ENCODE results near the gene NINL.

The NINL gene

GRCh38 chr20:25487306-25487705, 98.0 kb downstream of the NINL start:
- no peaks in the 10 kb centered on the region for H3K9me3 ChIP-seq (ENCODE audit: severe bottlenecking)
- DNase-seq (ENCODE audit: low spot score) (no peak), ATAC-seq (ENCODE audit: low read depth) (no peak)
- peaks cover 29% of the 10 kb centered on the region for H3K4me1 ChIP-seq (ENCODE audit: insufficient read depth, poor library complexity, severe bottlenecking)
- no peak for TF ChIP-seq CTCF (IDR thresholded peaks at IDR 0.05; ENCODE audit: poor library complexity, severe bottlenecking)
- no peaks in the 10 kb centered on the region for H3K27me3 ChIP-seq (ENCODE audit: insufficient read depth, poor library complexity, severe bottlenecking)
- H3K4me3 ChIP-seq (ENCODE audit: severe bottlenecking), result no peak overlapping the region
- H3K36me3 ChIP-seq (ENCODE audit: low read depth), result no peaks in the 10 kb centered on the region
- H3K27ac ChIP-seq (ENCODE audit: poor library complexity, severe bottlenecking), result no peak overlapping the region

- TF ChIP-seq CTCF (IDR thresholded peaks at IDR 0.05; ENCODE audit: poor library complexity, severe bottlenecking), result no peak
Observed at GRCh38 chr20:25486377-25486776, 99.0 kb downstream of the NINL start.

GRCh38 chr20:25485872-25486271, 99.5 kb downstream of the NINL start:
- no peaks in the 10 kb centered on the region for H3K36me3 ChIP-seq (ENCODE audit: low read depth)
- peaks cover 29% of the 10 kb centered on the region for H3K4me1 ChIP-seq (ENCODE audit: insufficient read depth, poor library complexity, severe bottlenecking)
- peak overlapping the region; percentile 68 for H3K27ac ChIP-seq (ENCODE audit: poor library complexity, severe bottlenecking)
- H3K27me3 ChIP-seq (ENCODE audit: insufficient read depth, poor library complexity, severe bottlenecking), result no peaks in the 10 kb centered on the region
- no peak for DNase-seq (ENCODE audit: low spot score)
- no peak for TF ChIP-seq CTCF (IDR thresholded peaks at IDR 0.05; ENCODE audit: poor library complexity, severe bottlenecking)
- no peak overlapping the region for H3K4me3 ChIP-seq (ENCODE audit: severe bottlenecking)
- no peaks in the 10 kb centered on the region for H3K9me3 ChIP-seq (ENCODE audit: severe bottlenecking)
- no peak for ATAC-seq (ENCODE audit: low read depth)

More at GRCh38 chr20:25486377-25486776, 99.0 kb downstream of the NINL start:
- ATAC-seq (ENCODE audit: low read depth) (no peak), DNase-seq (ENCODE audit: low spot score) (no peak)
- Histone ChIP-seq H3K4me1 (ENCODE audit: insufficient read depth, poor library complexity, severe bottlenecking) (peaks cover 29% of the 10 kb centered on the region), H3K36me3 (ENCODE audit: low read depth) (no peaks in the 10 kb centered on the region), H3K9me3 (ENCODE audit: severe bottlenecking) (no peaks in the 10 kb centered on the region), H3K27me3 (ENCODE audit: insufficient read depth, poor library complexity, severe bottlenecking) (no peaks in the 10 kb centered on the region), H3K4me3 (ENCODE audit: severe bottlenecking) (no peak overlapping the region), H3K27ac (ENCODE audit: poor library complexity, severe bottlenecking) (peak overlapping the region; percentile 68)

GRCh38 chr20:25484911-25485511, 100.3 kb downstream of the NINL start:
- peak; percentile 81 for ATAC-seq (ENCODE audit: low read depth)
- peaks cover 29% of the 10 kb centered on the region for H3K4me1 ChIP-seq (ENCODE audit: insufficient read depth, poor library complexity, severe bottlenecking)
- H3K27me3 ChIP-seq (ENCODE audit: insufficient read depth, poor library complexity, severe bottlenecking), result no peaks in the 10 kb centered on the region
- H3K9me3 ChIP-seq (ENCODE audit: severe bottlenecking), result no peaks in the 10 kb centered on the region
- H3K27ac ChIP-seq (ENCODE audit: poor library complexity, severe bottlenecking), result peak overlapping the region; percentile 68
- no peak overlapping the region for H3K4me3 ChIP-seq (ENCODE audit: severe bottlenecking)
- DNase-seq (ENCODE audit: low spot score), result no peak
- H3K36me3 ChIP-seq (ENCODE audit: low read depth), result no peaks in the 10 kb centered on the region
- TF ChIP-seq CTCF (IDR thresholded peaks at IDR 0.05; ENCODE audit: poor library complexity, severe bottlenecking), result no peak

GRCh38 chr20:25484224-25484846, 101.0 kb downstream of the NINL start:
- no peaks in the 10 kb centered on the region for H3K36me3 ChIP-seq (ENCODE audit: low read depth)
- peak overlapping the region; percentile 68 for H3K27ac ChIP-seq (ENCODE audit: poor library complexity, severe bottlenecking)
- H3K4me3 ChIP-seq (ENCODE audit: severe bottlenecking), result no peak overlapping the region
- peak; percentile 33 for TF ChIP-seq CTCF (IDR thresholded peaks at IDR 0.05; ENCODE audit: poor library complexity, severe bottlenecking)
- DNase-seq (ENCODE audit: low spot score), result no peak
- no peaks in the 10 kb centered on the region for H3K9me3 ChIP-seq (ENCODE audit: severe bottlenecking)
- no peaks in the 10 kb centered on the region for H3K27me3 ChIP-seq (ENCODE audit: insufficient read depth, poor library complexity, severe bottlenecking)
- H3K4me1 ChIP-seq (ENCODE audit: insufficient read depth, poor library complexity, severe bottlenecking), result peaks cover 29% of the 10 kb centered on the region
- peak; percentile 50 for ATAC-seq (ENCODE audit: low read depth)

Data from RWPE2 (cell line).